PC-9 (cell line): ENCODE data around the gene CCDC33.

Experiments used
- EZH2 ChIP-seq: fragments of 200-600 bp; sonication (generic); IDR thresholded peaks from 2 replicates; pipeline ENCODE4 v1.8.0; 2017; ENCODE audit warnings: antibody characterized with exemption, low read depth
- TF ChIP-seq, protein P1 (sequence below): fragments of 200-600 bp; sonication (generic); conservative IDR thresholded peaks from 2 replicates; pipeline ENCODE4 v1.6.1; 2017; ENCODE audit warnings: mixed run types, antibody characterized with exemption, mild to moderate bottlenecking, moderate library complexity

DNA sequence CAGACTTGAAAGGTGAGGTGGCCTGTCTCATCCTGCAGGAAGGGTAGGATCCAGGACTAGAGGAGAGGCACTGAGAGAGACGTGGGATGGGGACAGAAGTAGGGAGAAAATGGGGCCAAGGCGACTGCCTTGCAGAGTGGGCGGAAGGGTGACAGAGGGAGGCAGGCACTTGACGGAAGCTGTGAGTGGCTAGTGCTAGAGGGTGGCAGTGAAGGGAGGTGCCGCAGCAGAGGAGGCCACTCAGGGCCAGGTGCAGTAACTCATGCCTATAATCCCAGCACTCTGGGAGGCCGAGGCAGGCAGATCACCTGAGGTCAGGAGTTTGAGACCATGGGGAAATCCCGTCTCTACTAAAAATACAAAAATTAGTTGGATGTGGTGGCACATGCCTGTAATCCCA lies 7.3 kb downstream of the CCDC33 start:
- TF ChIP-seq, protein P1, sequence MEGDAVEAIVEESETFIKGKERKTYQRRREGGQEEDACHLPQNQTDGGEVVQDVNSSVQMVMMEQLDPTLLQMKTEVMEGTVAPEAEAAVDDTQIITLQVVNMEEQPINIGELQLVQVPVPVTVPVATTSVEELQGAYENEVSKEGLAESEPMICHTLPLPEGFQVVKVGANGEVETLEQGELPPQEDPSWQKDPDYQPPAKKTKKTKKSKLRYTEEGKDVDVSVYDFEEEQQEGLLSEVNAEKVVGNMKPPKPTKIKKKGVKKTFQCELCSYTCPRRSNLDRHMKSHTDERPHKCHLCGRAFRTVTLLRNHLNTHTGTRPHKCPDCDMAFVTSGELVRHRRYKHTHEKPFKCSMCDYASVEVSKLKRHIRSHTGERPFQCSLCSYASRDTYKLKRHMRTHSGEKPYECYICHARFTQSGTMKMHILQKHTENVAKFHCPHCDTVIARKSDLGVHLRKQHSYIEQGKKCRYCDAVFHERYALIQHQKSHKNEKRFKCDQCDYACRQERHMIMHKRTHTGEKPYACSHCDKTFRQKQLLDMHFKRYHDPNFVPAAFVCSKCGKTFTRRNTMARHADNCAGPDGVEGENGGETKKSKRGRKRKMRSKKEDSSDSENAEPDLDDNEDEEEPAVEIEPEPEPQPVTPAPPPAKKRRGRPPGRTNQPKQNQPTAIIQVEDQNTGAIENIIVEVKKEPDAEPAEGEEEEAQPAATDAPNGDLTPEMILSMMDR, result no peak
- TF ChIP-seq EZH2, result no peak
